GM10248 (cell line): ENCODE results near the gene CHML.

Source experiments
- CTCF ChIA-PET: fragments of 300-600 bp; sonication (Branson Sonifier 250); formaldehyde crosslinking; extraction: SDS; loops from one replicate; lab custom pipeline; 2021; ENCODE audit warnings: antibody characterized with exemption; lab: Yijun Ruan, JAX
- POLR2A ChIA-PET: fragments of 350-650 bp; sonication (Branson Sonifier 250); formaldehyde crosslinking; extraction: SDS; loops from one replicate; lab custom pipeline; 2020; ENCODE audit warnings: antibody characterized with exemption; lab: Yijun Ruan, JAX
- DNase-seq: peaks from one replicate; pipeline ENCODE4 v3.0.0; 2012; ENCODE audit errors: extremely low spot score
- TF ChIP-seq, protein P1 (sequence below): IDR thresholded peaks from 2 replicates; pipeline ENCODE4 v1.5.1; 2012; ENCODE audit warnings: mild to moderate bottlenecking, low read depth; ENCODE audit errors: extremely low read depth, missing control alignments, control extremely low read depth

CHML gene

DNA sequence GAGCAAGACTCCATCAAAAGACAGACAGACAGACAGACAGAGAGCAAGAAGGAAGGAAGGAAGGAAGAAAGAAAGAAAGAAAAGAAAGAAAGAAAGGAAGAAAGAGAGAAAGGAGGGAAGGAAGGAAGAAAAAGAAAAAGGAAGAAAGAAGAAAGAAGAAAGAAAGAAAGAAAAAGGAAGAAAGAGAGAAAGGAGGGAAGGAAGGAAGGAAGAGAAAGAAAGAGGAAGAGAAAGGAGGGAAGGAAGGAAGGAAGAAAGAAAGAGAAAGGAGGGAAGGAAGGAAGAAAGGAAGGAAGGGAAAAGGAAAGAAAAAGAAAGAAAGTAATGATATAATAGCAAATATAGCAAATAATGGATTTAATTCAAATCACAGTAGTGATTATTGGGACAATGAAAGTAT lies 32.7 kb downstream of the CHML start:
- CTCF ChIA-PET = interaction anchor here (1.7 to 3.9 kb wide), 2 partner anchors 22 to 71 kb away, joined by 4 to 20 read pairs; no protein-coding TSS in a partner anchor

GRCh38 chr1:241606544-241606943 lies 33.6 kb downstream of the CHML start:
- POLR2A ChIA-PET = no interaction called here
- TF ChIP-seq, protein P1, sequence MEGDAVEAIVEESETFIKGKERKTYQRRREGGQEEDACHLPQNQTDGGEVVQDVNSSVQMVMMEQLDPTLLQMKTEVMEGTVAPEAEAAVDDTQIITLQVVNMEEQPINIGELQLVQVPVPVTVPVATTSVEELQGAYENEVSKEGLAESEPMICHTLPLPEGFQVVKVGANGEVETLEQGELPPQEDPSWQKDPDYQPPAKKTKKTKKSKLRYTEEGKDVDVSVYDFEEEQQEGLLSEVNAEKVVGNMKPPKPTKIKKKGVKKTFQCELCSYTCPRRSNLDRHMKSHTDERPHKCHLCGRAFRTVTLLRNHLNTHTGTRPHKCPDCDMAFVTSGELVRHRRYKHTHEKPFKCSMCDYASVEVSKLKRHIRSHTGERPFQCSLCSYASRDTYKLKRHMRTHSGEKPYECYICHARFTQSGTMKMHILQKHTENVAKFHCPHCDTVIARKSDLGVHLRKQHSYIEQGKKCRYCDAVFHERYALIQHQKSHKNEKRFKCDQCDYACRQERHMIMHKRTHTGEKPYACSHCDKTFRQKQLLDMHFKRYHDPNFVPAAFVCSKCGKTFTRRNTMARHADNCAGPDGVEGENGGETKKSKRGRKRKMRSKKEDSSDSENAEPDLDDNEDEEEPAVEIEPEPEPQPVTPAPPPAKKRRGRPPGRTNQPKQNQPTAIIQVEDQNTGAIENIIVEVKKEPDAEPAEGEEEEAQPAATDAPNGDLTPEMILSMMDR = no peak
- no peak for DNase-seq
- CTCF ChIA-PET = interaction anchor here (0.9 to 2.6 kb wide), 3 partner anchors 15 to 64 kb away, joined by 3 to 8 read pairs (median 3); no protein-coding TSS in a partner anchor

More for the DNA sequence above, 32.7 kb downstream of the CHML start:
- no peak for DNase-seq
- TF ChIP-seq, protein P1 = no peak
- POLR2A ChIA-PET = no interaction called here

DNA sequence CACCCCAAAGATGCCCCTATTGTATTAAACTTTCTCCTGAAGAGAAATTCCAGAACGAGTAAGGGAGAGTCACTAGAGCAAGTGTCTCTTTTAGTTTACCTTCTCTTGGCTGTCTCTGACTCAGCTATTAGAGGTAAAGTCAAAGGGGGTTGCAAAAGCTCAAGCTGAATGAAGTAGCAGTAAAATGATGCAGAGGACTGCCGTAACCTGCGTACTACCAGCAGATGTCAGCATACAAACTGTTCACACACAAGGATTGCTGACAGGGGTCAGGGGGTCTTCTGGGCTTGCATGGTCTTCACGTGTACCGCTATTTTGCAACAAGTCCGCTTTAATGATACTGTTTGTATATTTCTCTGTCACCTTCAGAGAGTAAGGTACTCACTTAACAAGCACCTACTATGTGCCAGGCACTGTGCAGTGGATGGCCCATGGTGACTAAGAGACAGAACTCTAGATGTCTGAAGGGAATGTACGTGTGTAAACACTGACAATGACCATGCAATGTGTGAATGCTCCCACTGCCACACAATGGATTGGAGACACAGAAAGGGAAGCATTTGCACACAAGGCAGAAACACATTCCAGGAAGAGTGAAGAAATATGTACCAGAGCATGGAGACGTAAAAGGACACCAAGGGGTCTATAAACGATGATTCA lies 34.9 kb downstream of the CHML start:
- no peak for DNase-seq
- POLR2A ChIA-PET = no interaction called here
- CTCF ChIA-PET = interaction anchor here (1.0 to 2.6 kb wide), 2 partner anchors 14 to 416 kb away, joined by 3 to 8 read pairs; no protein-coding TSS in a partner anchor
- TF ChIP-seq, protein P1 = no peak

DNA sequence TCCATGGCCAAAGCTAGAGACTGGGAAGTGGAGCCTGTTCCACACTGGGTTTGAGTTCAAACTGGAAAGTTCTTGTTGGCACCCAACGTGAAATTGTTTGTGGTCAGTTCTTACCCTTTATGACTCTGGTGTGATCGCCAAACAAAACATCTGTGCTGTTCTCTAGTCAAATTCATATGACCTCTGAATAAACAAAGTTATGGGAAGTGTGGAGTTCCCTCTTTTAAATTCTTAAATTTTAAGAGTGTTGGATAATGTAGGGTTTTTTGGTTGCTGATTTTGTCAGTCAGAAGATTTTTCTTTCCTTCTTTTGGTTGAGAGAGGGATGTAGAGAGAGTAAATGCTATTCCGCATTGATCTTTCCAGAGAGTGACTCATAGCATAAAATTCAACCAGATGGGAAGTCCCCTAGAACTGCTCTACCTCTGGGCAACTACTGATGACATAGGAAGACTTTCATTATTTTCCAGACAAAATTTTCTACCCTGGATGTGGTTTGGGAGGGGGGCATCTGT lies 36.4 kb downstream of the CHML start:
- TF ChIP-seq, protein P1 = no peak
- ChIA-PET POLR2A (no interaction called here), CTCF (interaction anchor here (2.7 kb wide), 1 partner anchor 23 kb away, joined by 11 read pairs; no protein-coding TSS in a partner anchor)
- no peak for DNase-seq

DNA sequence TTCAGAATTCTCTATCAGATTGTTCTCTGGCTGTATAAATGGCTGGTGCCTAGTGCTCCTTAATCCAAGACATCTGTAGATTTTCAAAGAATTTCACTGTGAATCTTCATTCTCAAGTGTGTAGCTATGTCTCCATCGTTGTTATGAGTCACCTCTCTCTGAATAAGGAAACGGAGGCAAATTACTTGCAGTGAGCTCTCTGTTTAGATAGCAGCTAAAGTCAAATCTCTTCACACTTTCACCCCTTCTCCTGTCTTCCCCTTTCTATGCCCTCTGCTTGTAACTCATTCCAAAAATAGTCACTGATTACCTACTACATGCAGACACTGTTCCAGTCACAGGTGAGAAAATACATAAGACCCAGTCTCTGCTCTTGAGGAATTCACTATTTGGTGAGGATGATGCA lies 39.7 kb downstream of the CHML start:
- CTCF ChIA-PET = interaction anchor here (1.0 to 1.2 kb wide), 4 partner anchors 9 to 64 kb away, joined by 4 to 10 read pairs (median 6); no protein-coding TSS in a partner anchor
- TF ChIP-seq, protein P1 = no peak
- POLR2A ChIA-PET = no interaction called here
- peak; percentile 31 for DNase-seq

DNA sequence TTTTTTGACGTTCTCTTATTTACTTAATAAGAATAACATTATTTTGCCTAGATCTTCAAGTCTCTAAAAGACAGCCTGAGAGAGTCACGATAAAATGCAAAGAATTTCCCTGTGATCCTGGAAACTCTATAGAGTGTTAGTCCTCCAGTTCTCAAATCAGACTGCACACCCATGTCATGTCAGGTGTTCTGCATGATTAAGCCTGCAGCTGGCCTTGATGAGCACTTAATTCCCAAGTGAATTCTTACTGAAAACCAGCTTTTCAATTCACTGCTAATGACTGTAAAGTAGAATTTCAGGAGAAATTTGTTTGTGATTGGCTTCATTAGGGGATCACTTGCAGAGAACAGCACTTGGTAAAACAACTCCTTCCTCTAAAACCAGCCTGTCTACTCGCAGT lies 41.9 kb downstream of the CHML start:
- ChIA-PET POLR2A (no interaction called here), CTCF (interaction anchor here (0.9 to 4.6 kb wide), 3 partner anchors 13 to 38 kb away, joined by 3 to 28 read pairs (median 4); no protein-coding TSS in a partner anchor)
- no peak for DNase-seq
- TF ChIP-seq, protein P1 = no peak
